ENCODE data around the gene PNPLA5. TPM values are rescaled to one million over a fixed set of nuclear protein-coding genes. Genes with fewer than 3 reads are reported as not detected.

The PNPLA5 gene
- total RNA-seq, 2 experiments from 2014 or later, result not detected

- ATAC-seq (ENCODE audit: low read depth) (no peak), DNase-seq (no peak)
- POLR2A ChIA-PET, result no interaction called here
- no peak overlapping the region for H3K4me3 Mint-ChIP-seq
- H3K4me1 Mint-ChIP-seq, result no peaks in the 10 kb centered on the region
- H3K27ac Mint-ChIP-seq, result no peak overlapping the region
- H3K36me3 Mint-ChIP-seq, result no peaks in the 10 kb centered on the region
- H3K27me3 Mint-ChIP-seq, result no peaks in the 10 kb centered on the region
- H3K9me3 Mint-ChIP-seq, result no peaks in the 10 kb centered on the region
These were observed 50.1 kb downstream of the PNPLA5 start for GRCh38 chr22:43841742-43842141.

DNA sequence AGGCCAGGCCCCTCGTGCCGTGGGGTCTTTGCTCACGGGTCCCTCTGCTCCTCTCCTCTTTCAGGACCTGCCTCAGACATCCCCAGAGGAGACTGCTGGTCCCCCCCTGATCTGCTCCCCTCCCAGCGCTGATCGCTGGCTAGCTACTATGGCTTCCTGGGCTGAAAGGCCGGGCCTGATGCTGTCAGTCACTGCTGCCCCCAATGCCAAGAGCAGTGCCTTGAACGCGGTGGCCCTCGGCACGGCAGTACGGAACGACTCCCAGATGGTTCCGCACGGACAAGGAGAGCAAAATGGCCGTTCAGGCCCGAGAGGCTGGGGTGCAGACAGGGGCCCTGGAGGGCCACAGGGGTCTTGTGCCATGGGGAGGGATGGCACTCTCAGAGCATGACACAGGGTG is 51.0 kb downstream of the PNPLA5 start:
- Mint-ChIP-seq H3K36me3 (no peaks in the 10 kb centered on the region), H3K4me1 (no peaks in the 10 kb centered on the region)
- no peak for ATAC-seq (ENCODE audit: low read depth)

DNA sequence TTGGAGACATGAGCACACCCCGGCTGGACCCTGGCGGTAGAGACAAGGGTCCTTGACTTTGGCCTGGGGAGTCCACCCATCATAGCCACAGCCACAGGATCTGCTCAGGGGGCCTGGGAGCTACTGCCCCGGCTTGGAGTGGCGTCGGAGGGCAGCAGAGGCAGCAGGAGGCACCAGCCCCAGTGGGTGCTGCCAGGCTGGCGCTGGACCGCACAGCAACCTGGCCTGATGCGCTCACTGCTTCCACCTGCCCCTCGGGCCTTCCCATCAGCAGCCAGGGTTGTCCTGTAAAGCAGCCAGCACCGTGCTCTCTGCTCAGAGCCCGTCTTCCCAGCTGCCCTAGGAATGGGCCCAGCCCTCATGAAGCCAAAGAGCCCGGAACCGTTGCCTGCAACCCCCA is 51.4 kb downstream of the PNPLA5 start:
- Mint-ChIP-seq H3K27ac (no peak overlapping the region), H3K4me3 (no peak overlapping the region), H3K27me3 (peaks cover 1% of the 10 kb centered on the region), H3K4me1 (no peaks in the 10 kb centered on the region), H3K9me3 (no peaks in the 10 kb centered on the region), H3K36me3 (no peaks in the 10 kb centered on the region)
- ATAC-seq (ENCODE audit: low read depth) (no peak), DNase-seq (no peak)
- POLR2A ChIA-PET, result no interaction called here

More for the DNA sequence above, 51.0 kb downstream of the PNPLA5 start:
- no peak for DNase-seq
- POLR2A ChIA-PET, result no interaction called here
- Mint-ChIP-seq H3K9me3 (no peaks in the 10 kb centered on the region), H3K4me3 (no peak overlapping the region), H3K27me3 (no peaks in the 10 kb centered on the region), H3K27ac (no peak overlapping the region)

DNA sequence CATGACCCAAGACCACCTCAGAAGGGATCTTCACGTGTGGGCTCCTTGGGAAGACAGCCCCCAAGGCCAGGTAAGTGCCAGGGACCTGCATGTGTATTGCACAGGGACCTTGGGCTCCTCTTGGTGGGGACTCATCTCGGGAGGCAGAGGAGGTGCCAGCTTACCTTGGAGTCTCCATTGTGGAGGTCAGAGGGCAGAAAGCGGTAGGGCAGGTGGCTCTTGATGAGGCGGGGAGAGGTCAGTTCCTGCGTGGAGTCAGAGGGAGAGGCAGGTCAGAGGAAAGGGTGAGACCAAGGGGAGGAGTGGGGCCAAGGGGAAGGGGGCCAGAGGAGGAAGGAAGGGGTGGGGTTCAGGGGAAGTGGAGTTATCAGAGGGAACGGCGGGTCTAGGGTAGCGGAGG is 52.0 kb downstream of the PNPLA5 start:
- no peak for DNase-seq
- H3K27ac Mint-ChIP-seq, result no peak overlapping the region
- peaks cover 6% of the 10 kb centered on the region for H3K27me3 Mint-ChIP-seq
- H3K4me3 Mint-ChIP-seq, result no peak overlapping the region
- H3K36me3 Mint-ChIP-seq, result no peaks in the 10 kb centered on the region
- no peaks in the 10 kb centered on the region for H3K9me3 Mint-ChIP-seq
- POLR2A ChIA-PET, result no interaction called here
- H3K4me1 Mint-ChIP-seq, result no peaks in the 10 kb centered on the region
- no peak for ATAC-seq (ENCODE audit: low read depth)

GRCh38 chr22:43838571-43839307 is 53.1 kb downstream of the PNPLA5 start:
- Mint-ChIP-seq H3K36me3 (no peaks in the 10 kb centered on the region), H3K4me1 (no peaks in the 10 kb centered on the region), H3K4me3 (no peak overlapping the region), H3K27me3 (peaks cover 6% of the 10 kb centered on the region), H3K27ac (no peak overlapping the region), H3K9me3 (no peaks in the 10 kb centered on the region)
- no peak for DNase-seq
- POLR2A ChIA-PET, result interaction anchor here (0.5 kb wide), 1 partner anchor 1035 kb away, joined by 3 read pairs; no protein-coding TSS in a partner anchor
- ATAC-seq (ENCODE audit: low read depth), result no peak

GRCh38 chr22:43838161-43838560 is 53.7 kb downstream of the PNPLA5 start:
- H3K36me3 Mint-ChIP-seq, result no peaks in the 10 kb centered on the region
- H3K27me3 Mint-ChIP-seq, result peaks cover 7% of the 10 kb centered on the region
- no peak overlapping the region for H3K4me3 Mint-ChIP-seq
- H3K9me3 Mint-ChIP-seq, result no peaks in the 10 kb centered on the region
- no peak overlapping the region for H3K27ac Mint-ChIP-seq
- H3K4me1 Mint-ChIP-seq, result no peaks in the 10 kb centered on the region
- POLR2A ChIA-PET, result interaction anchor here (0.5 kb wide), 1 partner anchor 1035 kb away, joined by 3 read pairs; no protein-coding TSS in a partner anchor
- DNase-seq, result no peak
- no peak for ATAC-seq (ENCODE audit: low read depth)

DNA sequence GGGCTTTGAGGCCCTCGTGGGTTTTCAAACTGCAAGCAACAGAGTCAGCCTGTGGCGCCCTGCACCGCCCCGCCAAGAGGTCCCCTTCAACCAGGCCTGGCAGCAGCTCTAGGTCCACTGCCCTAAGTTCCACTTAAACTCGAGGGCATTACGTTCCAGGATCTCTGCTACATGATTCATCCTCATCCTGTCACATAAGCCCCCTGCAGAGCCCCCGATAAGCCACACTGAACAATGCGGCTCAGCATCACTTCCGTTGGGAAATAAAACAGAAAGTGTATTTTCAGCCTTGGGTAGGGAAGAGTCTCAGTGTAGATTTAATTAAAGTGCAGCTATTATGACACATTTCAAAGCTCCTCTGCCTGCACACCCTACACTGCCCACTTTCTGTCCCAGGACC is 54.1 kb downstream of the PNPLA5 start:
- ATAC-seq (ENCODE audit: low read depth), result no peak
- no peak for DNase-seq
- POLR2A ChIA-PET, result no interaction called here
- H3K9me3 Mint-ChIP-seq, result no peaks in the 10 kb centered on the region
- H3K4me1 Mint-ChIP-seq, result no peaks in the 10 kb centered on the region
- H3K36me3 Mint-ChIP-seq, result no peaks in the 10 kb centered on the region
- no peak overlapping the region for H3K27ac Mint-ChIP-seq
- H3K4me3 Mint-ChIP-seq, result no peak overlapping the region
- peaks cover 9% of the 10 kb centered on the region for H3K27me3 Mint-ChIP-seq

- Mint-ChIP-seq H3K27ac (no peak overlapping the region), H3K36me3 (no peaks in the 10 kb centered on the region), H3K27me3 (peaks cover 9% of the 10 kb centered on the region), H3K4me3 (no peak overlapping the region), H3K9me3 (no peaks in the 10 kb centered on the region), H3K4me1 (no peaks in the 10 kb centered on the region)
- ATAC-seq (ENCODE audit: low read depth) (no peak), DNase-seq (no peak)
- POLR2A ChIA-PET, result no interaction called here
These were observed 56.1 kb downstream of the PNPLA5 start for GRCh38 chr22:43835736-43836135.

DNA sequence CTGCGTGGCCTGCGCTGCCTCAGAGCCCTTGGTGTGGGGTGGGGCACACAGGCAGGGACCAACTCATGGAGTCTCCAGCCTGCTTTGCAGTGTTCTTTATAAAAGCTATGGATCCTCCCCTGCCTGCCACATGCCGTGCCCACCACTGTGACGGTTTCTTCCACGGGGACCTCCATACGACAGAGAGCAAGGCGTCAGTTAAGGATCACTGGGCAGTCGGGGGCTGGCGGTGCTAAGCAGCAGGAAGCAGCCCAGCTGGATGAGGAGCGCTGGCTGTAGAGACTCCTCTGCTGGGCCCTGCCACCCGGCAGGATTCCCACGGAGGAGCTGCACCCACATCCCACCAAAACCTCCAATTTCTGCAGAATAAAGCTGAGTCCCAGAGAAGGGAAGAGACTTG is 56.6 kb downstream of the PNPLA5 start:
- Mint-ChIP-seq H3K27me3 (peaks cover 9% of the 10 kb centered on the region), H3K4me1 (no peaks in the 10 kb centered on the region), H3K4me3 (no peak overlapping the region), H3K9me3 (no peaks in the 10 kb centered on the region), H3K27ac (no peak overlapping the region), H3K36me3 (no peaks in the 10 kb centered on the region)
- DNase-seq (no peak), ATAC-seq (ENCODE audit: low read depth) (no peak)
- POLR2A ChIA-PET, result no interaction called here

DNA sequence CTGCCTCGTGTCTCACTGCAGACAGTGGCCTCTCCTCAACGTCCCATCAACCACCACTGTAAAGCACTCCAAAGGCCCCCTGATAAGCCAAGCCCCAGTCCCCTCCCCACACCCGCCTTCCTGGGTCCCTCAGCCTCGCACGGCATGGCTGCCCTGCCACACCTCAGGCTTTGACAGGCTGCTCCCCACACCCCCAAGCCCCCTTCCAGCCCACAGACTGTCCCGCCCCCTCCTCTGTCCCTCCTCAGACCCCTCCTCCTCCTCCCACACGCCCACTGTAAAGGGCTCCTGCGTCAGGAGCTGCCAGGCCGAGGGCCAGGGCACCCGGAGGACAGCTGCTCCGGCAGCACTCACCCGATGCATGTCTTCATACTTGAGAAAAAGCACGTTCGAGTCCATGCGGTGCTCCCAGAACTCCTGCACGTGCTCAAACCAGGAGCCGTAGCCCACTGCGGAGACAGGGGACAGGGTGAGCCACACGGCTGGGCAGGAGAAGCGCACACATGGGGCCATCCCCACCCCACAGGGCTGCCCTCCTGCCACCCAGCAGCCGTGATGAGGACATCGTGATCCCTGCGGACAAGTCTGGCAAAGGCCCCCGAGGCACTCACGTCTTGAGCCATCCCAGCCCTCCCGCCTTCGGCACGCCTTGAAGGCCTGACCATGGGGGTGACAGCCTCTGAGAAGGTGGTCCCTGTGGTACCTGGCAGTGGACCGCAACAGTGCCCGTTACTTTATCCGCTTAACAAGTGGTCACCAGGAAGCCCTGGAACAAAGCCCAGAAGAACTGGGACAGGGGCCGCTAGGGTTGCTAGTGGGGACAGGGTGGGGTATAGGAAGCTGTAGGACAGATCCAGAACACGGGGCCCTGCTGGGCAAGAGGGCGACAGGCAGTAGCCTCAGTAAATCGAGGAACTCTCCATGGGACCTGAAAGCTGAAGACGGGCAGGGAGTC is 58.2 kb downstream of the PNPLA5 start:
- POLR2A ChIA-PET, result no interaction called here
- H3K27me3 Mint-ChIP-seq, result peaks cover 9% of the 10 kb centered on the region
- DNase-seq (no peak), ATAC-seq (ENCODE audit: low read depth) (no peak)
- H3K9me3 Mint-ChIP-seq, result no peaks in the 10 kb centered on the region
- no peak overlapping the region for H3K4me3 Mint-ChIP-seq
- H3K27ac Mint-ChIP-seq, result no peak overlapping the region
- no peaks in the 10 kb centered on the region for H3K36me3 Mint-ChIP-seq
- H3K4me1 Mint-ChIP-seq, result no peaks in the 10 kb centered on the region

DNA sequence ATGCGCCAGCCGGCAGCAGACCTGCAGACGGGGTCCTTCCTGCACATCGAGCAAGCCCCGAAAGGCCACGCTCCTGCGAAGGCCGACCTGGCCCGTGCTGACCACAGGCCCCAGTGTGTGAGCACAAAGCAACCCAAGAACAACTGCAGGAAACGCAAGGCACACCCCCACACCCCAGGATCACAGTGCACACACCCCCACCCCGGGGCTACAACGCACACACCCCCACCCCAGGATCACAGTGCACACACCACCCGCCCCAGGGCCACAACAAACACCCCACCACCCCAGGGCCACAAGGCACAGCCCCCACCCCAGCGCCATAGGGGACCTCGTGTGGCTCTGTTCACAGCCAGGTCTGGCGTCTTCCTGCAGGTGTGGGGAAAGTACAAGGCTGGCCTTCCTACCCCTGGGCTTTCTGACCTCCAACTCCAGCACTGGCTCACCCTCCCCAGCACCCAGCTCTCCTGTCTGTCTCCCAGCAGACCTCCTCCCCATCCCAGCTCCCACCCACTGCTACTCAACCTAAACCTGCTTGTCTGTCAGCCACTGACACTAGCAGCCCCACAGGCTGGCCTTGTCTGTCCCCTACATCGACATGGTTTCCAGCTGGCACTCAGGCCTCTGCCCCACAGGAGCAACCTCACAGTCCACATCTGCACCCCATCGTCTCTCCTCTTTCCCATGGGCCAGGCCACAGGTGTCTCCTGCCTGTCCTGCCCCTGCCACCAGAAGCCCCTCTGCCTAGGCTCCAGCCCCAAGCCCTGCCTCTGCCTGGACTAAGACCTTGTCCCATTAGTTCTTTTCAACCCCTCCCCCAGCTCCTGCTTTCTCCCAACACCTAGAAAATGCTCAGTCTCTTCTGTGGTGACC is 59.2 kb downstream of the PNPLA5 start:
- POLR2A ChIA-PET, result no interaction called here
- Mint-ChIP-seq H3K27me3 (peaks cover 9% of the 10 kb centered on the region), H3K36me3 (no peaks in the 10 kb centered on the region), H3K4me3 (no peak overlapping the region), H3K4me1 (no peaks in the 10 kb centered on the region), H3K9me3 (no peaks in the 10 kb centered on the region), H3K27ac (no peak overlapping the region)
- DNase-seq (no peak), ATAC-seq (ENCODE audit: low read depth) (no peak)

DNA sequence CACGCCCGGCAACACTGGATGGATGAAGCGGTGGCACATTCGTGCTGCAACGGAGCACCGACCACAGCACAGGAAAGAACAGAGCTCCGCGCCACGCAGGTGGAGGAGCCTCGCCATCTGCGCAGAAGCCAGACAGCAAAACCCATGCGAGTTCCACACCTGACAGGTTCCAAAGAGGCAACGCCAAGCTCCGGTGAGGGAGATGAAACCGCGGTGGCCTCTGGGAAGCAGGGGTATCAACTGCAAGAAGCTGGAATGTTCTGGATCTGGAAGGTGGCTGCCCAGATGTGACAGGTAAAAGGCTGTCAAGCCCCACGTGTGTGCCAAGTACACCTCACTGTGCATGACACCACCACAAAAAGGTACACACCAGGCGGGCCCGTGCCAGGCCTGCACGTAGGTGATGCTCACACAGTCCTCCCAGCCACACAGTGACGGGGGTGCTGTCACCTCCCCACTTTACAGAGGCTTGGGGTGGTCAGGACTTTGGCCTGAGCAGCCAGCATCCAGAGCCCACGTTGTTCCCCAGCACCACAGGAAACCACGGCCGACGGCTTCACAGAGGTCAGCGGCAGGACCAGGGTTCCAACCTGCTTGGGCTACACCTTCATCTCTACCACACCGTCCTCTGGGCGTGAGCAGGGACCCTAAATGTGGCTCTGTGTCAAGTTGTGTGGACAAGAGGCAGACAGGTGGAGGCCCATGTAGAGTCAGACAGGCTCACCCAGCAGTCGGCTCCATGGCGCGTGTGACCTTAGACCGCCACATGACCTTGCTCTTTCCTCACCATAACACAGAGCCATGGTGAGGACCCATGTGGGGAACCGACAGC is 60.0 kb downstream of the PNPLA5 start:
- Mint-ChIP-seq H3K9me3 (no peaks in the 10 kb centered on the region), H3K27me3 (peaks cover 9% of the 10 kb centered on the region), H3K4me1 (no peaks in the 10 kb centered on the region), H3K27ac (no peak overlapping the region), H3K4me3 (no peak overlapping the region), H3K36me3 (no peaks in the 10 kb centered on the region)
- ATAC-seq (ENCODE audit: low read depth) (no peak), DNase-seq (no peak)
- POLR2A ChIA-PET, result no interaction called here
